H9 (cell line): ENCODE data around the gene ARHGAP10. TPM values are rescaled to one million over a fixed set of nuclear protein-coding genes. Genes with fewer than 3 reads are reported as not detected.

Experiments used
- DNase-seq: peaks from one replicate; pipeline ENCODE4 v3.0.0-alpha.2; 2017
- H2AFZ ChIP-seq: one replicate; pipeline ENCODE4 v1.6.1; 2013; ENCODE audit warnings: mild to moderate bottlenecking, low read length, control low read depth, moderate library complexity
- H2AK5ac ChIP-seq: 2 replicates; pipeline ENCODE4 v1.6.1; 2013; ENCODE audit warnings: low read length, control low read depth, mixed read lengths; ENCODE audit not compliant: insufficient read length
- H2BK120ac ChIP-seq: one replicate; pipeline ENCODE4 v1.6.1; 2013; ENCODE audit warnings: low read depth, mild to moderate bottlenecking, low read length, control low read depth, inconsistent platforms; ENCODE audit not compliant: poor library complexity, severe bottlenecking
- H2BK12ac ChIP-seq: 2 replicates; pipeline ENCODE4 v1.6.1; 2013; ENCODE audit warnings: low read length, control low read depth, mixed read lengths, low read depth; ENCODE audit not compliant: insufficient read length
- H2BK15ac ChIP-seq: 2 replicates; pipeline ENCODE4 v1.6.1; 2013; ENCODE audit warnings: low read depth, low read length, control low read depth
- H2BK20ac ChIP-seq: one replicate; pipeline ENCODE4 v1.6.1; 2013; ENCODE audit warnings: low read depth, mild to moderate bottlenecking, low read length, control low read depth, inconsistent platforms; ENCODE audit not compliant: poor library complexity, severe bottlenecking
- H2BK5ac ChIP-seq: 2 replicates; pipeline ENCODE4 v1.6.1; 2013; ENCODE audit warnings: low read length, control low read depth, mixed read lengths; ENCODE audit not compliant: insufficient read length
- H3K14ac ChIP-seq: 2 replicates; pipeline ENCODE4 v1.6.1; 2013; ENCODE audit warnings: low read length, control low read depth; ENCODE audit not compliant: insufficient read depth
- H3K18ac ChIP-seq: 2 replicates; pipeline ENCODE4 v1.6.1; 2013; ENCODE audit warnings: low read depth, mild to moderate bottlenecking, mixed read lengths, low read length, control low read depth; ENCODE audit not compliant: insufficient read length
- H3K23ac ChIP-seq: 2 replicates; pipeline ENCODE4 v1.6.1; 2013; ENCODE audit warnings: low read length, control low read depth, mixed read lengths, low read depth; ENCODE audit not compliant: insufficient read length
- H3K23me2 ChIP-seq: 2 replicates; pipeline ENCODE4 v1.6.1; 2013; ENCODE audit warnings: low read depth, mild to moderate bottlenecking, mixed read lengths, low read length, control low read depth; ENCODE audit not compliant: insufficient read length, poor library complexity, severe bottlenecking
- H3K27ac ChIP-seq: 2 replicates; pipeline ENCODE4 v1.5.1; 2013; ENCODE audit warnings: low read length, control low read depth, mixed read lengths, low read depth; ENCODE audit not compliant: insufficient read length
- H3K27me3 ChIP-seq: 2 replicates; pipeline ENCODE4 v1.6.1; 2013; ENCODE audit warnings: low read length, control low read depth, inconsistent platforms; ENCODE audit not compliant: insufficient read depth
- H3K4ac ChIP-seq: 2 replicates; pipeline ENCODE4 v1.6.1; 2013; ENCODE audit warnings: low read depth, mild to moderate bottlenecking, control low read depth, inconsistent platforms, low read length, moderate library complexity
- H3K4me1 ChIP-seq: 2 replicates; pipeline ENCODE4 v1.6.1; 2013; ENCODE audit warnings: low read length, control low read depth, inconsistent platforms; ENCODE audit not compliant: insufficient read depth
- H3K4me2 ChIP-seq: 2 replicates; pipeline ENCODE4 v1.6.1; 2013; ENCODE audit warnings: low read length, control low read depth, mixed read lengths; ENCODE audit not compliant: insufficient read length, insufficient read depth
- H3K56ac ChIP-seq: 2 replicates; pipeline ENCODE4 v1.6.1; 2013; ENCODE audit warnings: low read depth, mild to moderate bottlenecking, mixed read lengths, low read length, control low read depth; ENCODE audit not compliant: insufficient read length
- H3K79me1 ChIP-seq: 2 replicates; pipeline ENCODE4 v1.6.1; 2013; ENCODE audit warnings: low read depth, mild to moderate bottlenecking, moderate library complexity, low read length, control low read depth, inconsistent platforms; ENCODE audit not compliant: insufficient read depth, poor library complexity, severe bottlenecking
- H3K79me2 ChIP-seq: 2 replicates; pipeline ENCODE4 v1.6.1; 2013; ENCODE audit warnings: low read length, control low read depth, inconsistent platforms; ENCODE audit not compliant: insufficient read depth
- H3K9ac ChIP-seq: 2 replicates; pipeline ENCODE4 v1.6.1; 2013; ENCODE audit warnings: low read length, control low read depth, mixed read lengths; ENCODE audit not compliant: insufficient read length; ENCODE audit errors: extremely low read depth
- H3K9me3 ChIP-seq: one replicate; pipeline ENCODE4 v1.6.1; 2013; ENCODE audit warnings: low read depth, low read length, inconsistent platforms; ENCODE audit not compliant: control insufficient read depth
- H3T11ph ChIP-seq: one replicate; pipeline ENCODE4 v1.6.1; 2013; ENCODE audit warnings: mild to moderate bottlenecking, low read length, control low read depth, inconsistent platforms
- H4K20me1 ChIP-seq: one replicate; pipeline ENCODE4 v1.6.1; 2013; ENCODE audit not compliant: control insufficient read depth, insufficient read length, insufficient read depth
- H4K5ac ChIP-seq: 2 replicates; pipeline ENCODE4 v1.6.1; 2013; ENCODE audit warnings: low read depth, mild to moderate bottlenecking, mixed read lengths, low read length, control low read depth; ENCODE audit not compliant: insufficient read length
- H4K8ac ChIP-seq: replicated peaks from 2 replicates; pipeline ENCODE4 v1.6.1; 2013; ENCODE audit warnings: low read length, control low read depth, mixed read lengths, low read depth; ENCODE audit not compliant: insufficient read length
- H4K91ac ChIP-seq: 2 replicates; pipeline ENCODE4 v1.6.1; 2013; ENCODE audit warnings: low read depth, mild to moderate bottlenecking, moderate library complexity, mixed read lengths, low read length, control low read depth; ENCODE audit not compliant: insufficient read length
- H3K27ac Mint-ChIP-seq, 3 experiments: 2 replicates in 2 of 3; 3 replicates in 1 of 3; pipeline ENCODE4 v1.8.0; 2020 to 2021; ENCODE audit warnings: mixed read lengths in 3 of 3, mild to moderate bottlenecking in 1 of 3, moderate library complexity in 1 of 3
- H3K27me3 Mint-ChIP-seq: 2 replicates; pipeline ENCODE4 v1.8.0; 2021; ENCODE audit warnings: low read depth, mild to moderate bottlenecking, moderate library complexity, mixed read lengths
- H3K36me3 Mint-ChIP-seq, 3 experiments: 2 replicates in 2 of 3; 3 replicates in 1 of 3; pipeline ENCODE4 v1.8.0; 2020 to 2021; ENCODE audit warnings: low read depth in 3 of 3, mixed read lengths in 3 of 3; ENCODE audit not compliant: insufficient read depth in 1 of 3
- H3K4me1 Mint-ChIP-seq, 2 experiments: 2 replicates each; pipeline ENCODE4 v1.8.0; 2020; ENCODE audit warnings: mixed read lengths in 2 of 2
- H3K4me3 Mint-ChIP-seq, 2 experiments: 2 replicates in 1 of 2; 3 replicates in 1 of 2; pipeline ENCODE4 v1.8.0; 2020 to 2021; ENCODE audit warnings: mild to moderate bottlenecking in 2 of 2, mixed read lengths in 2 of 2, moderate library complexity in 1 of 2
- H3K9me3 Mint-ChIP-seq, 2 experiments: 2 replicates in 1 of 2; 3 replicates in 1 of 2; pipeline ENCODE4 v1.8.0; 2020; ENCODE audit warnings: mild to moderate bottlenecking in 2 of 2, mixed read lengths in 2 of 2, moderate library complexity in 1 of 2
- WGBS: extraction: QIAGEN DNeasy Blood & Tissue Kit; methylation state at CpG from one replicate; pipeline ENCODE4 v1.1.7; 2013; ENCODE audit warnings: missing lambda C conversion rate, low lambda C conversion rate, mixed read lengths; ENCODE audit not compliant: insufficient read length; ENCODE audit errors: extremely low coverage; 5-methylcytosine and 5-hydroxymethylcytosine counted together
- total RNA-seq: library from RNA; stranded (reverse); gene quantifications from 2 replicates; pipeline ENCODE4 v1.2.1, GENCODE V29; 2021
- TF ChIP-seq, protein P1 (sequence below): fragments of 200-600 bp; sonication (generic); conservative IDR thresholded peaks from 3 replicates; pipeline ENCODE4 v1.8.0; 2021; ENCODE audit warnings: antibody characterized with exemption, mild to moderate bottlenecking

The ARHGAP10 gene
- total RNA-seq, 1 experiment from 2014 or later = 7.8 TPM

DNA sequence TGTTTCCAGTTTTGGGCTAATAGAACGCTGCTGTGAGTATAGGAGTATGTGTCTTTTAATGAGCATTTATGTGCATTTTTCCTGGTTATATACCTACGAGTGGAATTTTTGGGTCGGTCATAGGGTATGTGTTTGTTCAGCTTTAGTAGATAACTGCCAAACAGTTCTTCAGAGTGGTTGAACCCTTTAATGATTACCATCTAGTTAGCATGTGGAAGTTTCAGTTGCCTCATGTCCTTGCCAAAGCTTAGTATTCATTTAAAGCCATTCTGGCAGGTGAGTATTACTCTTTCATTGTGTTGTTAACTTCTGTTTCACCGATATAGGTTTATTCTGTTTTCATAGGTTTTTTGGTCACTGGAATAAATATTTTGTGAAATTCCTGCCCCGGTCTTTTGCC lies 229.1 kb downstream of the ARHGAP10 start:
- H3K79me1 ChIP-seq = no peaks in the 10 kb centered on the region
- no peak overlapping the region for H4K91ac ChIP-seq
- Mint-ChIP-seq H3K36me3 (no peaks in the 10 kb centered on the region), H3K27ac (no peak overlapping the region), H3K9me3 (no peaks in the 10 kb centered on the region), H3K27me3 (no peaks in the 10 kb centered on the region), H3K4me3 (no peak overlapping the region), H3K4me1 (peaks cover 30% of the 10 kb centered on the region in 2 experiments)
- H2BK5ac ChIP-seq = no peak overlapping the region
- H2AK5ac ChIP-seq = no peak overlapping the region
- H3K14ac ChIP-seq = no peak overlapping the region
- no peak overlapping the region for H3T11ph ChIP-seq
- H3K9ac ChIP-seq = no peak overlapping the region
- no peaks in the 10 kb centered on the region for H3K79me2 ChIP-seq
- H2BK12ac ChIP-seq = no peak overlapping the region
- no peaks in the 10 kb centered on the region for H3K9me3 ChIP-seq
- no peak for DNase-seq
- H3K4me2 ChIP-seq = no peak overlapping the region
- no CpG with 5 or more reads among the region's 5 CpGs for WGBS
- no peak overlapping the region for H3K18ac ChIP-seq
- no peak overlapping the region for H2BK120ac ChIP-seq
- H3K23ac ChIP-seq = no peak overlapping the region
- H2AFZ ChIP-seq = no peak overlapping the region
- no peaks in the 10 kb centered on the region for H4K20me1 ChIP-seq
- no peak overlapping the region for H2BK20ac ChIP-seq
- H4K8ac ChIP-seq = no peak overlapping the region
- H3K56ac ChIP-seq = no peak overlapping the region
- TF ChIP-seq, protein P1, sequence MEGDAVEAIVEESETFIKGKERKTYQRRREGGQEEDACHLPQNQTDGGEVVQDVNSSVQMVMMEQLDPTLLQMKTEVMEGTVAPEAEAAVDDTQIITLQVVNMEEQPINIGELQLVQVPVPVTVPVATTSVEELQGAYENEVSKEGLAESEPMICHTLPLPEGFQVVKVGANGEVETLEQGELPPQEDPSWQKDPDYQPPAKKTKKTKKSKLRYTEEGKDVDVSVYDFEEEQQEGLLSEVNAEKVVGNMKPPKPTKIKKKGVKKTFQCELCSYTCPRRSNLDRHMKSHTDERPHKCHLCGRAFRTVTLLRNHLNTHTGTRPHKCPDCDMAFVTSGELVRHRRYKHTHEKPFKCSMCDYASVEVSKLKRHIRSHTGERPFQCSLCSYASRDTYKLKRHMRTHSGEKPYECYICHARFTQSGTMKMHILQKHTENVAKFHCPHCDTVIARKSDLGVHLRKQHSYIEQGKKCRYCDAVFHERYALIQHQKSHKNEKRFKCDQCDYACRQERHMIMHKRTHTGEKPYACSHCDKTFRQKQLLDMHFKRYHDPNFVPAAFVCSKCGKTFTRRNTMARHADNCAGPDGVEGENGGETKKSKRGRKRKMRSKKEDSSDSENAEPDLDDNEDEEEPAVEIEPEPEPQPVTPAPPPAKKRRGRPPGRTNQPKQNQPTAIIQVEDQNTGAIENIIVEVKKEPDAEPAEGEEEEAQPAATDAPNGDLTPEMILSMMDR = no peak
- H2BK15ac ChIP-seq = no peak overlapping the region
- H4K5ac ChIP-seq = no peak overlapping the region
- no peak overlapping the region for H3K4ac ChIP-seq
- H3K27ac ChIP-seq = no peak overlapping the region
- H3K23me2 ChIP-seq = no peaks in the 10 kb centered on the region
- no peaks in the 10 kb centered on the region for H3K27me3 ChIP-seq
- H3K4me1 ChIP-seq = peaks cover 8% of the 10 kb centered on the region; the same call in 1 of the 2 replicates
